Natural killer cell (primary cell): Measurements from ENCODE around the gene RBFOX1. TPM values are rescaled to one million over a fixed set of nuclear protein-coding genes. Genes with fewer than 3 reads are reported as not detected.

Experiments
- ATAC-seq, 3 donors: fragments of 150-1000 bp in 2 of 3; fragments of 200-7000 bp in 1 of 3; cut with Tn5 transposase; 1 replicate in 1 of 3; 2 replicates in 2 of 3; pipeline ENCODE4 v1.10.0; 2021; ENCODE audit warnings: mild to moderate bottlenecking in 2 of 3, moderate library complexity in 2 of 3
- DNase-seq, 2 donors: peaks; one replicate each; pipeline versions ENCODE4 v3.0.0 to v3.0.0-alpha.2; 2013 to 2021; ENCODE audit warnings: mixed read lengths in 1 of 2
- H3K27ac ChIP-seq: one replicate; pipeline ENCODE4 v1.5.1; 2013; ENCODE audit warnings: mild to moderate bottlenecking, low read length
- H3K27me3 ChIP-seq: one replicate; pipeline ENCODE4 v1.6.1; 2013; ENCODE audit warnings: low read length; ENCODE audit not compliant: control insufficient read depth, insufficient read depth
- H3K36me3 ChIP-seq: one replicate; pipeline ENCODE4 v1.6.1; 2013; ENCODE audit warnings: low read length; ENCODE audit not compliant: control insufficient read depth, insufficient read depth
- H3K4me1 ChIP-seq: one replicate; pipeline ENCODE4 v1.6.1; 2013; ENCODE audit warnings: low read length; ENCODE audit not compliant: control insufficient read depth, insufficient read depth
- H3K4me3 ChIP-seq: one replicate; pipeline ENCODE4 v1.5.1; 2013; ENCODE audit warnings: low read length
- H3K9me3 ChIP-seq: one replicate; pipeline ENCODE4 v1.6.1; 2013; ENCODE audit warnings: low read length; ENCODE audit not compliant: control insufficient read depth, insufficient read depth
- H3K27ac Mint-ChIP-seq, 2 donors: one replicate each; pipeline ENCODE4 v1.8.0; 2022; ENCODE audit warnings: mild to moderate bottlenecking in 2 of 2, mixed read lengths in 2 of 2, moderate library complexity in 1 of 2
- H3K27me3 Mint-ChIP-seq, 2 donors: one replicate each; pipeline ENCODE4 v1.8.0; 2022; ENCODE audit warnings: low read depth in 2 of 2, mixed read lengths in 2 of 2
- H3K36me3 Mint-ChIP-seq: one replicate; pipeline ENCODE4 v1.8.0; 2022; ENCODE audit warnings: mixed read lengths
- H3K4me1 Mint-ChIP-seq, 2 donors: one replicate each; pipeline ENCODE4 v1.8.0; 2022; ENCODE audit warnings: mixed read lengths in 2 of 2
- H3K4me3 Mint-ChIP-seq: one replicate; pipeline ENCODE4 v1.8.0; 2022; ENCODE audit warnings: mild to moderate bottlenecking, moderate library complexity, mixed read lengths
- H3K9me3 Mint-ChIP-seq, 2 donors: one replicate each; pipeline ENCODE4 v1.8.0; 2022; ENCODE audit warnings: mixed read lengths in 2 of 2
- CTCF ChIP-seq: fragments of 200-600 bp; IDR thresholded peaks from one replicate; pipeline ENCODE4 v1.8.0; 2022; ENCODE audit warnings: antibody characterized with exemption
- WGBS: methylation state at CpG from one replicate; pipeline ENCODE4 v1.1.7; 2013; ENCODE audit warnings: missing lambda C conversion rate; ENCODE audit not compliant: insufficient coverage; 5-methylcytosine and 5-hydroxymethylcytosine counted together
- intact Hi-C: fragments of 100-400 bp; cut with micrococcal nuclease; formaldehyde crosslinking; loops from one replicate; pipeline ENCODE4 v1.14.2; 2022
- total RNA-seq, 4 donors: library from RNA; stranded (reverse); fragments of 120-200 nt in 1 of 4; gene quantifications; one replicate each; pipeline versions ENCODE4 v1.2.3 to v1.2.4, GENCODE V29; 2013 to 2022

Gene RBFOX1
- total RNA-seq, 3 donors from 2014 or later (not counting 1 experiment from before 2014, with no cell fraction given) = not detected

GRCh38 chr16:7644176-7644575 is 311.5 kb downstream of the RBFOX1 start:
- WGBS = 45% methylated on average over 5 of the region's 6 CpGs
- TF ChIP-seq CTCF = no peak
- H3K4me1 ChIP-seq = no peaks in the 10 kb centered on the region
- no peak overlapping the region for H3K4me3 ChIP-seq
- no peaks in the 10 kb centered on the region for H3K36me3 Mint-ChIP-seq
- intact Hi-C loops = no loop called here
- no peaks in the 10 kb centered on the region for H3K36me3 ChIP-seq
- no peak overlapping the region for H3K4me3 Mint-ChIP-seq
- H3K27ac Mint-ChIP-seq = no peak overlapping the region
- no peaks in the 10 kb centered on the region for H3K4me1 Mint-ChIP-seq
- H3K27me3 Mint-ChIP-seq = no peaks in the 10 kb centered on the region
- no peak overlapping the region for H3K27ac ChIP-seq
- H3K9me3 ChIP-seq = peaks cover 2% of the 10 kb centered on the region
- no peaks in the 10 kb centered on the region for H3K27me3 ChIP-seq
- peaks cover 4 to 9% of the 10 kb centered on the region in 2 donors for H3K9me3 Mint-ChIP-seq
- no peak for ATAC-seq
- DNase-seq = no peak

GRCh38 chr16:7644811-7645210 is 312.2 kb downstream of the RBFOX1 start:
- no peak for ATAC-seq
- no peaks in the 10 kb centered on the region for H3K27me3 Mint-ChIP-seq
- WGBS = 76% methylated on average over 5 of the region's 5 CpGs

GRCh38 chr16:7646821-7647500 is 314.3 kb downstream of the RBFOX1 start:
- Histone ChIP-seq H3K4me1 (no peaks in the 10 kb centered on the region), H3K4me3 (no peak overlapping the region), H3K36me3 (no peaks in the 10 kb centered on the region), H3K27me3 (no peaks in the 10 kb centered on the region), H3K9me3 (no peaks in the 10 kb centered on the region), H3K27ac (no peak overlapping the region)
- 59% methylated on average over 7 of the region's 7 CpGs for WGBS
- H3K9me3 Mint-ChIP-seq = peaks cover 6 to 13% of the 10 kb centered on the region in 2 donors
- no peaks in the 10 kb centered on the region for H3K36me3 Mint-ChIP-seq
- H3K4me3 Mint-ChIP-seq = no peak overlapping the region
- ATAC-seq (no peak), DNase-seq (no peak)
- H3K27ac Mint-ChIP-seq = no peak overlapping the region
- no peaks in the 10 kb centered on the region for H3K4me1 Mint-ChIP-seq
- no peak for TF ChIP-seq CTCF
- H3K27me3 Mint-ChIP-seq = no peaks in the 10 kb centered on the region
- intact Hi-C loops = no loop called here

More at GRCh38 chr16:7644811-7645210, 312.2 kb downstream of the RBFOX1 start:
- Mint-ChIP-seq H3K4me3 (no peak overlapping the region), H3K27ac (no peak overlapping the region), H3K9me3 (peaks cover 5 to 9% of the 10 kb centered on the region in 2 donors), H3K36me3 (no peaks in the 10 kb centered on the region), H3K4me1 (no peaks in the 10 kb centered on the region)
- Histone ChIP-seq H3K9me3 (peaks cover 2% of the 10 kb centered on the region), H3K36me3 (no peaks in the 10 kb centered on the region), H3K4me3 (no peak overlapping the region), H3K27ac (no peak overlapping the region), H3K4me1 (no peaks in the 10 kb centered on the region), H3K27me3 (no peaks in the 10 kb centered on the region)
- DNase-seq = no peak
- no peak for TF ChIP-seq CTCF
- intact Hi-C loops = no loop called here

DNA sequence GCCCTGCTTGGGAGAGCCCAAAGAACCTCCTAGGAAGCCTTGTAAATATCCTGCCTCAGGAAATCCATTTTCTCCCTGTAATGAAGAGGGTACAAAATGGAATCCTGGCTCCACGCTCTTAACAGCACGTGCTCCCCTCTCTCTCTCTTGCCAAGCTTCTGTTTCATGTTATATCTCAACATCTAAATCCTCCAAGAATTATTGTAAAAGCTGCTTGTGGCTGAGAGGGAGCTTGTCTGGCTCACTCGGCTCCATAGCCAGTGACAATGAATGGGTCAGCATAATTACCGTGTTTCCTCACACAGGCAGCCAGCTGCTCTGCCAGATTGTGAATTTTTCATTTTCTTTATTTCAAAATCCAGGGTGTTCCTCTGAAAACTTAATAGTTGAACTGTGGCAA is 317.8 kb downstream of the RBFOX1 start:
- WGBS = 79% methylated on average over 3 of the region's 4 CpGs
- Mint-ChIP-seq H3K36me3 (no peaks in the 10 kb centered on the region), H3K4me1 (no peaks in the 10 kb centered on the region), H3K27ac (no peak overlapping the region), H3K4me3 (no peak overlapping the region), H3K27me3 (no peaks in the 10 kb centered on the region), H3K9me3 (peaks cover 4 to 11% of the 10 kb centered on the region in 2 donors)
- Histone ChIP-seq H3K27ac (no peak overlapping the region), H3K27me3 (no peaks in the 10 kb centered on the region), H3K4me3 (no peak overlapping the region), H3K4me1 (no peaks in the 10 kb centered on the region), H3K36me3 (no peaks in the 10 kb centered on the region), H3K9me3 (peaks cover 4% of the 10 kb centered on the region)
- ATAC-seq (no peak), DNase-seq (no peak)
- TF ChIP-seq CTCF = no peak
- intact Hi-C loops = no loop called here
